ENCODE measurements around the gene AP1B1.

AP1B1 gene

GRCh38 chr22:29305836-29306174 lies 82.6 kb downstream of the AP1B1 start:
- no peak overlapping the region for H3K27ac ChIP-seq (ENCODE audit: low read depth in 2 of 2, low read length in 2 of 2)
- H3K27me3 ChIP-seq (ENCODE audit: control insufficient read depth in 2 of 2, insufficient read depth in 2 of 2, low read length in 2 of 2), result no peaks in the 10 kb centered on the region
- no peaks in the 10 kb centered on the region for H3K9me3 ChIP-seq (ENCODE audit: control insufficient read depth in 2 of 2, low read length in 2 of 2)
- H3K4me3 ChIP-seq (ENCODE audit: low read length in 2 of 2), result peak overlapping the region in 1 of 2 donors; percentile 79
- peaks cover 4% of the 10 kb centered on the region in 2 donors for H3K36me3 ChIP-seq (ENCODE audit: control insufficient read depth in 2 of 2, insufficient read depth in 2 of 2, low read length in 2 of 2)
- H3K4me1 ChIP-seq (ENCODE audit: control insufficient read depth in 2 of 2, insufficient read depth in 2 of 2, low read length in 2 of 2), result peaks cover 37 to 41% of the 10 kb centered on the region in 2 donors
- peak overlapping the region in 1 of 2 donors; percentile 74 for H3K9ac ChIP-seq (ENCODE audit: low read depth in 1 of 2, low read length in 2 of 2)

DNA sequence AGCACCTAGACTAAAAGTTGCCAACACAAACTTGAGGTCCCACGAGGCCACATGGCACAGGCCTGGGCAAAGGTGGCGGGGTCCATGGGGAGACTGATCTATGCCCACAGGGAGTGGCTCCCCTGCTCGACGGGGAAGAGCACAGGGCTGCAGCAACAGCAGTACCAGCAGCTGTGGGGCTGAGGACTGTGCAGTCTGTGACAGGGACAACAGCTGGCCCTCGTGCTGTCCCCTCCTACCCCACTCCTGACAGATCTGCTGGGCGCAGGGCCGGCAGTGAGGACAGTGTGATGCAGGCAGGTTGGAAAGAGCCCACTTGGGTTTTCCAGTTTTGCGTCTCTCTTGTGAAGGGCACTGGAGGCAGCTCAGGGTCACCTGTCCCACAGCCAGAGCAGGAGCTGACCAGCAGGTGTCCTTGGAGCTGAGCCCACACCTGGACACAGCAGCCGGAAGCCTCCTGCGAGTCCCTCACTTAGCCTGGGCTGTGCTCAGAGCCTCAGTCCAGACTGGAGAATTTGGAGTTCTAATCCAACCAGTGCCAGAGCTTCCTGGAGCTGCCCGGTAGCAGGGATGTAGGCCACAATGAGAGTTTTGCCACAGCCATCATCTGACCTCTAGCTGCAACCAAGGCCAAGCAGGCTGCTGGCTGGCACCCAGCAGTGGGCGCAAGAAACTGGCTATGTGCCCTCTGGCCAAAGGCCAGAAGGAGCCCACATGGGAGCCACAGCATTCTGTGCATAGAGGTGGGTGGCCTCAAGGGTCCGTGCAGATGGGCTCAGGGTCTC lies 85.5 kb downstream of the AP1B1 start:
- Histone ChIP-seq H3K9me3 (ENCODE audit: control insufficient read depth in 2 of 2, low read length in 2 of 2) (no peaks in the 10 kb centered on the region), H3K36me3 (ENCODE audit: control insufficient read depth in 2 of 2, insufficient read depth in 2 of 2, low read length in 2 of 2) (peaks cover 26 to 31% of the 10 kb centered on the region in 2 donors), H3K4me3 (ENCODE audit: low read length in 2 of 2) (no peak overlapping the region), H3K27ac (ENCODE audit: low read depth in 2 of 2, low read length in 2 of 2) (no peak overlapping the region), H3K27me3 (ENCODE audit: control insufficient read depth in 2 of 2, insufficient read depth in 2 of 2, low read length in 2 of 2) (no peaks in the 10 kb centered on the region), H3K4me1 (ENCODE audit: control insufficient read depth in 2 of 2, insufficient read depth in 2 of 2, low read length in 2 of 2) (peaks cover 10 to 14% of the 10 kb centered on the region in 2 donors), H3K9ac (ENCODE audit: low read depth in 1 of 2, low read length in 2 of 2) (no peak overlapping the region)

- H3K4me3 ChIP-seq (ENCODE audit: low read length in 2 of 2), result no peak overlapping the region
- peaks cover 31 to 36% of the 10 kb centered on the region in 2 donors for H3K36me3 ChIP-seq (ENCODE audit: control insufficient read depth in 2 of 2, insufficient read depth in 2 of 2, low read length in 2 of 2)
- H3K27ac ChIP-seq (ENCODE audit: low read depth in 2 of 2, low read length in 2 of 2), result no peak overlapping the region
- no peak overlapping the region for H3K9ac ChIP-seq (ENCODE audit: low read depth in 1 of 2, low read length in 2 of 2)
- no peaks in the 10 kb centered on the region for H3K9me3 ChIP-seq (ENCODE audit: control insufficient read depth in 2 of 2, low read length in 2 of 2)
- no peaks in the 10 kb centered on the region for H3K27me3 ChIP-seq (ENCODE audit: control insufficient read depth in 2 of 2, insufficient read depth in 2 of 2, low read length in 2 of 2)
- H3K4me1 ChIP-seq (ENCODE audit: control insufficient read depth in 2 of 2, insufficient read depth in 2 of 2, low read length in 2 of 2), result peaks cover 4 to 12% of the 10 kb centered on the region in 2 donors
Measured at GRCh38 chr22:29302402-29302680, 86.0 kb downstream of the AP1B1 start.

GRCh38 chr22:29301716-29302401 lies 86.5 kb downstream of the AP1B1 start:
- Histone ChIP-seq H3K27me3 (ENCODE audit: control insufficient read depth in 2 of 2, insufficient read depth in 2 of 2, low read length in 2 of 2) (no peaks in the 10 kb centered on the region), H3K27ac (ENCODE audit: low read depth in 2 of 2, low read length in 2 of 2) (no peak overlapping the region), H3K36me3 (ENCODE audit: control insufficient read depth in 2 of 2, insufficient read depth in 2 of 2, low read length in 2 of 2) (peaks cover 36 to 41% of the 10 kb centered on the region in 2 donors), H3K4me1 (ENCODE audit: control insufficient read depth in 2 of 2, insufficient read depth in 2 of 2, low read length in 2 of 2) (peaks cover 3 to 12% of the 10 kb centered on the region in 2 donors), H3K4me3 (ENCODE audit: low read length in 2 of 2) (no peak overlapping the region), H3K9ac (ENCODE audit: low read depth in 1 of 2, low read length in 2 of 2) (no peak overlapping the region), H3K9me3 (ENCODE audit: control insufficient read depth in 2 of 2, low read length in 2 of 2) (no peaks in the 10 kb centered on the region)

DNA sequence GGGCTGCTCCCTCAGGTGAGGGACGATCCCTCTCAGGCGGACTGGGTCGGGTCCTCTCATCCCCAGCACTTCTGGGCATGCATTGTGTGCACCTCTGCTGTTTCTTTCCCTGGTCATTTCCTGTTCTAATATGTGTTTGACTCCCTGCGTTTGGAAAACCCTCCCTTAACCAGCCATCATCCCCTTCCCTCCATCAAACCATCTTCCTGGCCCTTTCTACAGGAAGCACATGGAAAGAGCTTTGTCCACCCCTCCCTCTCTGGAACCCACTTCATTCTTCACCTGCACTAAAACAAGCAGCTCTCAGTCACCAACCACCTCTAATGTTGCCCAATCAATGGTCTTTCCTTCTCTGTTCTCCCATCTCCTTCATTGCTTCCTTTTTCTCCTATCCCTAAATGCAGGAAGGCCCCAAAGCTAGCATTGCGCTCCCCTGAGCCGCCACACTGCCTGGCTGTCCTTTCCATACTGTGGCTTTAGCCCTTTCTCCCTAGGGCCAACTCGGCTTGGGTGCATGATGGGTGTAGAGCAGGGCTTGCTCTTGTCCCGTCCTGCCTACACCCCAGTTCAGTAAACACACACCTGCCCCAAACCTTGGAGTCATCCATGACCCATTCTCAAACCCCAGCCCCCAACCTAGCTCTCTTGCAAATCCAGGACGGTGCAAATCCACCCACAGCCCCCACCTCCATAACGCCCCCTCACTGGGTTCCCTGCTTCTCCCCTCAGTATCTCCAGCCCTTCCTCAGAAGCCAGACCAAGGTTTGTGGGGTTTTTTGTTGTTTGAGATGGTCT lies 87.4 kb downstream of the AP1B1 start:
- no peak overlapping the region for H3K4me3 ChIP-seq (ENCODE audit: low read length in 2 of 2)
- H3K4me1 ChIP-seq (ENCODE audit: control insufficient read depth in 2 of 2, insufficient read depth in 2 of 2, low read length in 2 of 2), result peaks cover 0 to 10% of the 10 kb centered on the region in 2 donors
- H3K9me3 ChIP-seq (ENCODE audit: control insufficient read depth in 2 of 2, low read length in 2 of 2), result no peaks in the 10 kb centered on the region
- H3K36me3 ChIP-seq (ENCODE audit: control insufficient read depth in 2 of 2, insufficient read depth in 2 of 2, low read length in 2 of 2), result peaks cover 44 to 50% of the 10 kb centered on the region in 2 donors
- H3K27ac ChIP-seq (ENCODE audit: low read depth in 2 of 2, low read length in 2 of 2), result no peak overlapping the region
- no peaks in the 10 kb centered on the region for H3K27me3 ChIP-seq (ENCODE audit: control insufficient read depth in 2 of 2, insufficient read depth in 2 of 2, low read length in 2 of 2)
- no peak overlapping the region for H3K9ac ChIP-seq (ENCODE audit: low read depth in 1 of 2, low read length in 2 of 2)

- Histone ChIP-seq H3K27ac (ENCODE audit: low read depth in 2 of 2, low read length in 2 of 2) (no peak overlapping the region), H3K9ac (ENCODE audit: low read depth in 1 of 2, low read length in 2 of 2) (no peak overlapping the region), H3K36me3 (ENCODE audit: control insufficient read depth in 2 of 2, insufficient read depth in 2 of 2, low read length in 2 of 2) (peaks cover 50 to 55% of the 10 kb centered on the region in 2 donors), H3K4me1 (ENCODE audit: control insufficient read depth in 2 of 2, insufficient read depth in 2 of 2, low read length in 2 of 2) (peaks cover 0 to 10% of the 10 kb centered on the region in 2 donors), H3K4me3 (ENCODE audit: low read length in 2 of 2) (no peak overlapping the region), H3K27me3 (ENCODE audit: control insufficient read depth in 2 of 2, insufficient read depth in 2 of 2, low read length in 2 of 2) (no peaks in the 10 kb centered on the region), H3K9me3 (ENCODE audit: control insufficient read depth in 2 of 2, low read length in 2 of 2) (no peaks in the 10 kb centered on the region)
Measured at GRCh38 chr22:29300467-29300806, 87.9 kb downstream of the AP1B1 start.

DNA sequence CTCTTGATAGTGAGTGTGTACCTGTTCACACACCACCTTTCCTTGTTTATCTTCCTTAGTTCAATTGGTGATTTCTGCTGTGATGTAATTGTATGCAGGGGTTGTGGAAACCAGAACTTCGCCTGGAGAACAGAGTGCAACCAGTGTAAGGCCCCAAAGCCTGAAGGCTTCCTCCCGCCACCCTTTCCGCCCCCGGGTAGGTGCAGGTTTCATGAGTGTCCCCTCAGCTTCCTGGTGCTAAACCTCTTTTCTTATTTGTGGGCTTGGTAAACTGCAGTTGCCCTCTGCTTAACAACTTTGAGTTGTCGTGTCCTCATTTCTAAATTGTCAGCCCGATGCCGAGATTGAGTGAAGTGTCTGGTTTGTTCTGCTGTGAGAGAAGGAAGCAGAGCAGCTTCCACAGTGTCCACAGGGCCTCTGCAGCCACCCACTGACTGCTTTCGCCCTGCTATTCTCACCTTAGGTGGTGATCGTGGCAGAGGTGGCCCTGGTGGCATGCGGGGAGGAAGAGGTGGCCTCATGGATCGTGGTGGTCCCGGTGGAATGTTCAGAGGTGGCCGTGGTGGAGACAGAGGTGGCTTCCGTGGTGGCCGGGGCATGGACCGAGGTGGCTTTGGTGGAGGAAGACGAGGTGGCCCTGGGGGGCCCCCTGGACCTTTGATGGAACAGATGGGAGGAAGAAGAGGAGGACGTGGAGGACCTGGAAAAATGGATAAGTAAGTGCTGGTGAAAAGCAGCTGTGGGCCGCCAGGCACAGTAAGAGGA lies 89.1 kb downstream of the AP1B1 start:
- Histone ChIP-seq H3K36me3 (ENCODE audit: control insufficient read depth in 2 of 2, insufficient read depth in 2 of 2, low read length in 2 of 2) (peaks cover 58 to 65% of the 10 kb centered on the region in 2 donors), H3K9me3 (ENCODE audit: control insufficient read depth in 2 of 2, low read length in 2 of 2) (no peaks in the 10 kb centered on the region), H3K27ac (ENCODE audit: low read depth in 2 of 2, low read length in 2 of 2) (no peak overlapping the region), H3K4me1 (ENCODE audit: control insufficient read depth in 2 of 2, insufficient read depth in 2 of 2, low read length in 2 of 2) (peaks cover 0 to 10% of the 10 kb centered on the region in 2 donors), H3K9ac (ENCODE audit: low read depth in 1 of 2, low read length in 2 of 2) (no peak overlapping the region), H3K27me3 (ENCODE audit: control insufficient read depth in 2 of 2, insufficient read depth in 2 of 2, low read length in 2 of 2) (no peaks in the 10 kb centered on the region), H3K4me3 (ENCODE audit: low read length in 2 of 2) (no peak overlapping the region)

GRCh38 chr22:29298641-29299040 lies 89.7 kb downstream of the AP1B1 start:
- H3K27ac ChIP-seq (ENCODE audit: low read depth in 2 of 2, low read length in 2 of 2), result no peak overlapping the region
- H3K36me3 ChIP-seq (ENCODE audit: control insufficient read depth in 2 of 2, insufficient read depth in 2 of 2, low read length in 2 of 2), result peaks cover 63 to 71% of the 10 kb centered on the region in 2 donors
- H3K9ac ChIP-seq (ENCODE audit: low read depth in 1 of 2, low read length in 2 of 2), result no peak overlapping the region
- H3K27me3 ChIP-seq (ENCODE audit: control insufficient read depth in 2 of 2, insufficient read depth in 2 of 2, low read length in 2 of 2), result no peaks in the 10 kb centered on the region
- no peak overlapping the region for H3K4me3 ChIP-seq (ENCODE audit: low read length in 2 of 2)
- no peaks in the 10 kb centered on the region for H3K9me3 ChIP-seq (ENCODE audit: control insufficient read depth in 2 of 2, low read length in 2 of 2)
- peaks cover 0 to 10% of the 10 kb centered on the region in 2 donors for H3K4me1 ChIP-seq (ENCODE audit: control insufficient read depth in 2 of 2, insufficient read depth in 2 of 2, low read length in 2 of 2)

- no peak overlapping the region for H3K9ac ChIP-seq (ENCODE audit: low read depth in 1 of 2, low read length in 2 of 2)
- H3K4me1 ChIP-seq (ENCODE audit: control insufficient read depth in 2 of 2, insufficient read depth in 2 of 2, low read length in 2 of 2), result no peaks in the 10 kb centered on the region
- H3K4me3 ChIP-seq (ENCODE audit: low read length in 2 of 2), result no peak overlapping the region
- no peaks in the 10 kb centered on the region for H3K27me3 ChIP-seq (ENCODE audit: control insufficient read depth in 2 of 2, insufficient read depth in 2 of 2, low read length in 2 of 2)
- no peak overlapping the region for H3K27ac ChIP-seq (ENCODE audit: low read depth in 2 of 2, low read length in 2 of 2)
- no peaks in the 10 kb centered on the region for H3K9me3 ChIP-seq (ENCODE audit: control insufficient read depth in 2 of 2, low read length in 2 of 2)
- peaks cover 89 to 92% of the 10 kb centered on the region in 2 donors for H3K36me3 ChIP-seq (ENCODE audit: control insufficient read depth in 2 of 2, insufficient read depth in 2 of 2, low read length in 2 of 2)
Measured at GRCh38 chr22:29292379-29292778, 96.0 kb downstream of the AP1B1 start.
